ENCODE results near the gene WFDC9. TPM values are rescaled to one million over a fixed set of nuclear protein-coding genes. Genes with fewer than 3 reads are reported as not detected.
A peak's percentile ranks its signal among the peaks of the same experiment; 100 is the strongest.

The WFDC9 gene
- total RNA-seq, 1 donor from 2014 or later = not detected

- peak overlapping the region; percentile 51 for H3K27ac Mint-ChIP-seq (ENCODE audit: unreplicated experiment)
- no peaks in the 10 kb centered on the region for H3K9me3 Mint-ChIP-seq
- H3K4me3 Mint-ChIP-seq = no peak overlapping the region
- no peaks in the 10 kb centered on the region for H3K36me3 Mint-ChIP-seq (ENCODE audit: low read depth)
- no peaks in the 10 kb centered on the region for H3K4me1 Mint-ChIP-seq
- peaks cover 2% of the 10 kb centered on the region for H3K27me3 Mint-ChIP-seq (ENCODE audit: low read depth)
- DNase-seq (ENCODE audit: low read depth, low spot score) = no peak
- TF ChIP-seq, protein P1, sequence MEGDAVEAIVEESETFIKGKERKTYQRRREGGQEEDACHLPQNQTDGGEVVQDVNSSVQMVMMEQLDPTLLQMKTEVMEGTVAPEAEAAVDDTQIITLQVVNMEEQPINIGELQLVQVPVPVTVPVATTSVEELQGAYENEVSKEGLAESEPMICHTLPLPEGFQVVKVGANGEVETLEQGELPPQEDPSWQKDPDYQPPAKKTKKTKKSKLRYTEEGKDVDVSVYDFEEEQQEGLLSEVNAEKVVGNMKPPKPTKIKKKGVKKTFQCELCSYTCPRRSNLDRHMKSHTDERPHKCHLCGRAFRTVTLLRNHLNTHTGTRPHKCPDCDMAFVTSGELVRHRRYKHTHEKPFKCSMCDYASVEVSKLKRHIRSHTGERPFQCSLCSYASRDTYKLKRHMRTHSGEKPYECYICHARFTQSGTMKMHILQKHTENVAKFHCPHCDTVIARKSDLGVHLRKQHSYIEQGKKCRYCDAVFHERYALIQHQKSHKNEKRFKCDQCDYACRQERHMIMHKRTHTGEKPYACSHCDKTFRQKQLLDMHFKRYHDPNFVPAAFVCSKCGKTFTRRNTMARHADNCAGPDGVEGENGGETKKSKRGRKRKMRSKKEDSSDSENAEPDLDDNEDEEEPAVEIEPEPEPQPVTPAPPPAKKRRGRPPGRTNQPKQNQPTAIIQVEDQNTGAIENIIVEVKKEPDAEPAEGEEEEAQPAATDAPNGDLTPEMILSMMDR (conservative IDR thresholded peaks at IDR 0.05) = no peak
These were observed 13.5 kb downstream of the WFDC9 start for GRCh38 chr20:45617591-45617990.

- Mint-ChIP-seq H3K36me3 (ENCODE audit: low read depth) (peaks cover 4% of the 10 kb centered on the region), H3K27me3 (ENCODE audit: low read depth) (no peaks in the 10 kb centered on the region), H3K4me3 (no peak overlapping the region), H3K27ac (ENCODE audit: unreplicated experiment) (no peak overlapping the region), H3K4me1 (peaks cover 6% of the 10 kb centered on the region), H3K9me3 (peaks cover 11% of the 10 kb centered on the region)
- TF ChIP-seq, protein P1 (conservative IDR thresholded peaks at IDR 0.05) = no peak
- DNase-seq (ENCODE audit: low read depth, low spot score) = no peak
These were observed 18.8 kb downstream of the WFDC9 start for GRCh38 chr20:45612314-45612713.

- no peak overlapping the region for H3K4me3 Mint-ChIP-seq
- H3K9me3 Mint-ChIP-seq = peaks cover 17% of the 10 kb centered on the region
- H3K36me3 Mint-ChIP-seq (ENCODE audit: low read depth) = peaks cover 7% of the 10 kb centered on the region
- H3K27ac Mint-ChIP-seq (ENCODE audit: unreplicated experiment) = no peak overlapping the region
- H3K4me1 Mint-ChIP-seq = peaks cover 6% of the 10 kb centered on the region
- no peaks in the 10 kb centered on the region for H3K27me3 Mint-ChIP-seq (ENCODE audit: low read depth)
- no peak for DNase-seq (ENCODE audit: low read depth, low spot score)
- TF ChIP-seq, protein P1 (conservative IDR thresholded peaks at IDR 0.05) = no peak
These were observed 20.0 kb downstream of the WFDC9 start for GRCh38 chr20:45611054-45611453.

GRCh38 chr20:45607810-45608209 lies 23.3 kb downstream of the WFDC9 start:
- DNase-seq (ENCODE audit: low read depth, low spot score) = no peak
- Mint-ChIP-seq H3K27ac (ENCODE audit: unreplicated experiment) (no peak overlapping the region), H3K4me1 (peaks cover 6% of the 10 kb centered on the region), H3K27me3 (ENCODE audit: low read depth) (peaks cover 17% of the 10 kb centered on the region), H3K36me3 (ENCODE audit: low read depth) (peaks cover 7% of the 10 kb centered on the region), H3K9me3 (peaks cover 22% of the 10 kb centered on the region), H3K4me3 (no peak overlapping the region)
- TF ChIP-seq, protein P1 (conservative IDR thresholded peaks at IDR 0.05) = no peak

DNA sequence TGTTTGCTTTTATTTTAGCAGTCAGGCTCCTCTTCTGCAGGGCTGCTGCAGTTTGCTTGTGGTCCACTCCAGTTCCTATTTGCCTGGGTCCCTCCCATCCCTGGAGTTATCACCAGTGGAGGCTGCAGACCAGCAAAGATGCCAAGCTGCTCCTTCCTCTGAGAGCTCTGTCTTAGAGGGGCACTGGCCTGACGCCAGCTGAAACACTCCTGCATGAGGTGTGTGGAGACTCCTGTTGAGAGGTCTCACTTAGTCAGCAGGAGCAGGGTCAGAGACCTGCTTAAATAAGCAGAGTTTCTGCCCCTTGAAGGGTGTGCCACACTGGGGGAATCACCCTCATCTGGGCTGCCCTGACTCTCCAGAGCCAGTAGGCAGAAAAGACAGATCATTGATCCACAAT lies 35.8 kb downstream of the WFDC9 start:
- TF ChIP-seq, protein P1 (conservative IDR thresholded peaks at IDR 0.05) = no peak
- Mint-ChIP-seq H3K4me1 (no peaks in the 10 kb centered on the region), H3K9me3 (peaks cover 12% of the 10 kb centered on the region), H3K27me3 (ENCODE audit: low read depth) (peaks cover 32% of the 10 kb centered on the region), H3K27ac (ENCODE audit: unreplicated experiment) (no peak overlapping the region), H3K4me3 (no peak overlapping the region), H3K36me3 (ENCODE audit: low read depth) (no peaks in the 10 kb centered on the region)
- DNase-seq (ENCODE audit: low read depth, low spot score) = no peak

GRCh38 chr20:45593498-45593897 lies 37.6 kb downstream of the WFDC9 start:
- H3K27ac Mint-ChIP-seq (ENCODE audit: unreplicated experiment) = no peak overlapping the region
- TF ChIP-seq, protein P1 (conservative IDR thresholded peaks at IDR 0.05) = no peak
- no peak overlapping the region for H3K4me3 Mint-ChIP-seq
- H3K9me3 Mint-ChIP-seq = peaks cover 8% of the 10 kb centered on the region
- peaks cover 36% of the 10 kb centered on the region for H3K27me3 Mint-ChIP-seq (ENCODE audit: low read depth)
- no peak for DNase-seq (ENCODE audit: low read depth, low spot score)
- H3K36me3 Mint-ChIP-seq (ENCODE audit: low read depth) = no peaks in the 10 kb centered on the region
- no peaks in the 10 kb centered on the region for H3K4me1 Mint-ChIP-seq
